GM23248 (cell line): ENCODE results near the gene VTI1A. TPM values are rescaled to one million over a fixed set of nuclear protein-coding genes. Genes with fewer than 3 reads are reported as not detected.
"Not testable (repeated sequence)": the region's sequence is repeated elsewhere in the genome, so short reads cannot be mapped to it uniquely, and the experiment has no call there.

Experiments used
- DNase-seq: peaks from one replicate; pipeline ENCODE4 v3.0.0-alpha.2; 2015
- H2AFZ ChIP-seq: fragments of 200-600 bp; sonication (generic); 2 replicates; pipeline ENCODE4 v1.6.1; 2016; ENCODE audit warnings: antibody characterized with exemption
- H3F3A ChIP-seq: fragments of 200-600 bp; sonication (generic); 2 replicates; pipeline ENCODE4 v1.6.1; 2016; ENCODE audit warnings: mild to moderate bottlenecking, antibody characterized with exemption, mixed run types; ENCODE audit not compliant: insufficient read depth
- H3K27ac ChIP-seq: fragments of 200-600 bp; sonication (generic); 2 replicates; pipeline ENCODE4 v1.5.1; 2016; ENCODE audit warnings: mild to moderate bottlenecking
- H3K27me3 ChIP-seq: fragments of 200-600 bp; sonication (generic); replicated peaks from 2 replicates; pipeline ENCODE4 v1.6.1; 2016; ENCODE audit warnings: mild to moderate bottlenecking; ENCODE audit not compliant: insufficient read depth
- H3K36me3 ChIP-seq: fragments of 200-600 bp; sonication (generic); 2 replicates; pipeline ENCODE4 v1.6.1; 2016; ENCODE audit warnings: low read depth, mild to moderate bottlenecking
- H3K4me1 ChIP-seq: fragments of 200-600 bp; sonication (generic); 2 replicates; pipeline ENCODE4 v1.6.1; 2016; ENCODE audit warnings: mild to moderate bottlenecking; ENCODE audit not compliant: insufficient read depth
- H3K4me2 ChIP-seq: fragments of 200-600 bp; sonication (generic); one replicate; pipeline ENCODE4 v1.6.1; 2016; ENCODE audit warnings: mild to moderate bottlenecking; ENCODE audit not compliant: unreplicated experiment
- H3K4me3 ChIP-seq: fragments of 200-600 bp; sonication (generic); 2 replicates; pipeline ENCODE4 v1.5.1; 2016; ENCODE audit warnings: mild to moderate bottlenecking
- H3K79me2 ChIP-seq: fragments of 200-600 bp; sonication (generic); 2 replicates; pipeline ENCODE4 v1.6.1; 2016; ENCODE audit warnings: mild to moderate bottlenecking; ENCODE audit not compliant: insufficient read depth
- H3K9ac ChIP-seq: fragments of 200-600 bp; sonication (generic); 2 replicates; pipeline ENCODE4 v1.6.1; 2016; ENCODE audit warnings: mild to moderate bottlenecking
- H3K9me2 ChIP-seq: fragments of 200-600 bp; sonication (generic); 2 replicates; pipeline ENCODE4 v1.6.1; 2016; ENCODE audit warnings: mixed run types, mild to moderate bottlenecking, moderate library complexity; ENCODE audit not compliant: insufficient read depth
- H3K9me3 ChIP-seq: fragments of 200-600 bp; sonication (generic); one replicate; pipeline ENCODE4 v1.6.1; 2017; ENCODE audit warnings: low read depth
- H4K20me1 ChIP-seq: fragments of 200-600 bp; sonication (generic); 2 replicates; pipeline ENCODE4 v1.6.0; 2016; ENCODE audit not compliant: insufficient read depth
- EZH2 ChIP-seq: fragments of 200-600 bp; sonication (generic); IDR thresholded peaks from 2 replicates; pipeline ENCODE4 v1.6.1; 2018; ENCODE audit warnings: antibody characterized with exemption, mild to moderate bottlenecking; ENCODE audit not compliant: insufficient read depth, poor library complexity, severe bottlenecking
- EZH2phosphoT487 ChIP-seq: fragments of 200-600 bp; sonication (generic); IDR thresholded peaks from 2 replicates; pipeline ENCODE4 v1.6.1; 2018; ENCODE audit warnings: antibody characterized with exemption, moderate library complexity, mild to moderate bottlenecking, low read depth; ENCODE audit not compliant: insufficient read depth
- WGBS, 2 experiments: methylation state at CpG; one replicate each; pipeline ENCODE4 v1.1.6; 2015 to 2017; ENCODE audit warnings: low lambda C conversion rate in 2 of 2, low coverage in 1 of 2; ENCODE audit errors: missing lambda C conversion rate in 2 of 2; 5-methylcytosine and 5-hydroxymethylcytosine counted together
- in situ Hi-C: fragments of 300-500 bp; cut with MboI; formaldehyde crosslinking; loops from 2 replicates; pipeline ENCODE4 v1.15.0; 2020
- polyA plus RNA-seq: library from polyadenylated mRNA; unstranded; fragments of >200 nt; fragmentation: Nextera tagmentation; extraction: Ambion mirVana; gene quantifications from 2 replicates; pipeline ENCODE4 v1.2.1, GENCODE V29; 2016
- total RNA-seq: library from RNA; depleted of rRNA; stranded (reverse); fragments of >200 nt; shearing (Covaris generic); gene quantifications from 2 replicates; pipeline ENCODE4 v1.2.3, GENCODE V29; 2014

VTI1A gene
- total and polyA plus RNA-seq, 2 experiments from 2014 or later: 21.6 to 26.4 TPM

GRCh38 chr10:112491144-112491543 is 44.1 kb downstream of the VTI1A start:
- H3K9ac ChIP-seq: no peak overlapping the region
- no peaks in the 10 kb centered on the region for H4K20me1 ChIP-seq
- H3K79me2 ChIP-seq: 0 out of 2 replicates have a peak, but pooled peaks cover 19% of the 10 kb centered on the region
- H3K4me2 ChIP-seq: peak overlapping the region; percentile 11
- no peaks in the 10 kb centered on the region for H3K27me3 ChIP-seq
- no peaks in the 10 kb centered on the region for H3K36me3 ChIP-seq
- peaks cover 12% of the 10 kb centered on the region for H3K4me1 ChIP-seq
- TF ChIP-seq EZH2phosphoT487 (no peak), EZH2 (no peak)
- peaks cover 4% of the 10 kb centered on the region; the same call in 1 of the 2 replicates for H3F3A ChIP-seq
- 0 out of 2 replicates have a peak overlapping the region, but pooled peaks have one; percentile 25 for H3K27ac ChIP-seq
- H3K9me3 ChIP-seq: no peaks in the 10 kb centered on the region
- no peak overlapping the region for H2AFZ ChIP-seq
- in situ Hi-C loops: no loop called here
- H3K9me2 ChIP-seq: no peaks in the 10 kb centered on the region
- H3K4me3 ChIP-seq: no peak overlapping the region
- DNase-seq: peak; percentile 58

- no peaks in the 10 kb centered on the region for H3K9me3 ChIP-seq
- 96 to 97% methylated on average over 6 of the region's 6 CpGs for WGBS, 2 experiments
- H3K4me3 ChIP-seq: no peak overlapping the region
- H3F3A ChIP-seq: peaks cover 4% of the 10 kb centered on the region; the same call in 1 of the 2 replicates
- peaks cover 12% of the 10 kb centered on the region for H3K4me1 ChIP-seq
- no peaks in the 10 kb centered on the region for H4K20me1 ChIP-seq
- no peaks in the 10 kb centered on the region for H3K9me2 ChIP-seq
- in situ Hi-C loops: no loop called here
- TF ChIP-seq EZH2phosphoT487 (no peak), EZH2 (no peak)
- no peaks in the 10 kb centered on the region for H3K36me3 ChIP-seq
- no peak overlapping the region for H3K27ac ChIP-seq
- H3K27me3 ChIP-seq: no peaks in the 10 kb centered on the region
- no peak overlapping the region for H3K9ac ChIP-seq
- no peak overlapping the region for H2AFZ ChIP-seq
- no peak for DNase-seq
- 0 out of 2 replicates have a peak, but pooled peaks cover 16% of the 10 kb centered on the region for H3K79me2 ChIP-seq
- H3K4me2 ChIP-seq: no peak overlapping the region
These were observed 45.7 kb downstream of the VTI1A start for GRCh38 chr10:112492736-112493135.

GRCh38 chr10:112497347-112497950 is 50.4 kb downstream of the VTI1A start:
- in situ Hi-C loops: no loop called here
- Histone ChIP-seq H3K9ac (no peak overlapping the region), H3K4me3 (no peak overlapping the region), H3K9me2 (no peaks in the 10 kb centered on the region), H3K4me2 (no peak overlapping the region), H3K9me3 (no peaks in the 10 kb centered on the region), H2AFZ (no peak overlapping the region), H4K20me1 (no peaks in the 10 kb centered on the region; the same call in 1 of the 2 replicates), H3K27me3 (no peaks in the 10 kb centered on the region), H3K4me1 (no peaks in the 10 kb centered on the region), H3K27ac (no peak overlapping the region), H3K79me2 (0 out of 2 replicates have a peak, but pooled peaks cover 8% of the 10 kb centered on the region), H3K36me3 (no peaks in the 10 kb centered on the region), H3F3A (no peaks in the 10 kb centered on the region)
- DNase-seq: no peak
- no peak for TF ChIP-seq EZH2phosphoT487
- TF ChIP-seq EZH2: no peak
- WGBS, 2 experiments: 96% methylated on average over 3 of the region's 3 CpGs

DNA sequence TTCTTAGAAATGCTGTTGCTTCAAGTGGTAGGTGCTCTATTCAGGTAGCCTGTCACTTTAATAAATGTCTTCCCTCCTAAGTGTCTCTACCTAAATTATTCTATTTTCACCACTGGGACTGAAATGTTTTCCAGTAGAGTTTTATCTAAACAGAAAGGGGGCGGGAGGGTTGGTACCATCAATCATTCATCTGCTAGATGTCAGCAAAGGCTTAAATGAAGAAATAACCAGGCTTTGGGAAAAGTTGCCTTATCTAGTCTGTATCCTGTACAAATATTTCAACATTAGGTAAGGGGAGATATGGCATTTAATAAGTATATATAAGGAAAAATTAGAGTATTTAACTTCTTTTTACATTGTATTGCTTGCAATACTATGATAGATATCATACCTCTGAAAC is 51.8 kb downstream of the VTI1A start:
- TF ChIP-seq EZH2: no peak
- TF ChIP-seq EZH2phosphoT487: no peak
- in situ Hi-C loops: no loop called here
- no peaks in the 10 kb centered on the region for H3K4me1 ChIP-seq

GRCh38 chr10:112499985-112500384 is 53.0 kb downstream of the VTI1A start:
- H4K20me1 ChIP-seq, H3K9ac ChIP-seq, DNase-seq, H3K27me3 ChIP-seq, H2AFZ ChIP-seq, H3K36me3 ChIP-seq, H3F3A ChIP-seq, H3K9me2 ChIP-seq, H3K4me1 ChIP-seq, H3K4me2 ChIP-seq, H3K79me2 ChIP-seq, H3K27ac ChIP-seq, H3K4me3 ChIP-seq, in situ Hi-C loops, H3K9me3 ChIP-seq: not testable (repeated sequence)
- 86% methylated on average over 8 of the region's 8 CpGs for WGBS, 2 experiments

More for the DNA sequence above, 51.8 kb downstream of the VTI1A start:
- no peaks in the 10 kb centered on the region for H3K27me3 ChIP-seq
- H3K36me3 ChIP-seq: no peaks in the 10 kb centered on the region
- no peaks in the 10 kb centered on the region; the same call in 1 of the 2 replicates for H4K20me1 ChIP-seq
- H2AFZ ChIP-seq: no peak overlapping the region
- DNase-seq: no peak
- 0 out of 2 replicates have a peak, but pooled peaks cover 6% of the 10 kb centered on the region for H3K79me2 ChIP-seq
- no peaks in the 10 kb centered on the region for H3K9me2 ChIP-seq
- H3K4me2 ChIP-seq: no peak overlapping the region
- no peak overlapping the region for H3K27ac ChIP-seq
- 95 to 97% methylated on average over 1 of the region's 1 CpG for WGBS, 2 experiments
- no peak overlapping the region for H3K9ac ChIP-seq
- no peak overlapping the region for H3K4me3 ChIP-seq
- no peaks in the 10 kb centered on the region for H3K9me3 ChIP-seq
- no peaks in the 10 kb centered on the region for H3F3A ChIP-seq
